CD14-positive monocyte (primary cell): ENCODE results near the gene HDAC7. TPM values are rescaled to one million over a fixed set of nuclear protein-coding genes. Genes with fewer than 3 reads are reported as not detected.
A peak's percentile ranks its signal among the peaks of the same experiment; 100 is the strongest.

ENCODE experiments used
- DNase-seq, 3 donors: peaks; one replicate each; pipeline ENCODE4 v3.0.0-alpha.2; 2011 to 2022
- H2AFZ ChIP-seq: 2 replicates; pipeline ENCODE4 v1.6.0; 2012; ENCODE audit warnings: mild to moderate bottlenecking, low read depth, low read length, inconsistent platforms; ENCODE audit not compliant: insufficient read depth, poor library complexity, severe bottlenecking
- H3K27ac ChIP-seq, 2 donors: 1 replicate in 1 of 2; 2 replicates in 1 of 2; pipeline ENCODE4 v1.5.1; 2012 to 2013; ENCODE audit warnings: low read length in 2 of 2, control low read depth in 1 of 2, inconsistent platforms in 1 of 2, low read depth in 1 of 2, mild to moderate bottlenecking in 1 of 2
- H3K27me3 ChIP-seq, 2 donors: one replicate each; pipeline versions ENCODE4 v1.6.0 to v1.6.1; 2011 to 2013; ENCODE audit warnings: low read length in 2 of 2; ENCODE audit not compliant: control insufficient read depth in 2 of 2, insufficient read depth in 2 of 2
- H3K36me3 ChIP-seq, 2 donors: replicated peaks in 1 of 2; 1 replicate in 1 of 2; 2 replicates in 1 of 2; pipeline versions ENCODE4 v1.5.1 to v1.6.1; 2012 to 2013; ENCODE audit warnings: low read length in 2 of 2, control low read depth in 1 of 2, inconsistent platforms in 1 of 2, mild to moderate bottlenecking in 1 of 2; ENCODE audit not compliant: insufficient read depth in 2 of 2, control insufficient read depth in 1 of 2
- H3K4me1 ChIP-seq, 2 donors: 1 replicate in 1 of 2; 2 replicates in 1 of 2; pipeline versions ENCODE4 v1.5.1 to v1.6.1; 2012 to 2013; ENCODE audit warnings: low read length in 2 of 2, control low read depth in 1 of 2, inconsistent platforms in 1 of 2, mild to moderate bottlenecking in 1 of 2, moderate library complexity in 1 of 2; ENCODE audit not compliant: insufficient read depth in 2 of 2, control insufficient read depth in 1 of 2
- H3K4me2 ChIP-seq: replicated peaks from 2 replicates; pipeline ENCODE3; 2012; ENCODE audit warnings: low read length, moderate library complexity, mild to moderate bottlenecking; ENCODE audit not compliant: poor library complexity, severe bottlenecking; ENCODE audit errors: extremely low read depth
- H3K4me3 ChIP-seq, 3 experiments: fragments of 200-600 bp in 1 of 3; sonication (generic) in 1 of 3; replicated peaks in 1 of 3; 1 replicate in 2 of 3; 2 replicates in 1 of 3; pipeline ENCODE4 v1.5.1; 2011 to 2013; ENCODE audit warnings: low read length in 3 of 3, mild to moderate bottlenecking in 3 of 3, control low read depth in 2 of 3, low read depth in 2 of 3, inconsistent platforms in 1 of 3, moderate library complexity in 1 of 3
- H3K79me2 ChIP-seq: 2 replicates; pipeline ENCODE4 v1.6.0; 2012; ENCODE audit warnings: mild to moderate bottlenecking, control low read depth, inconsistent platforms, low read length, moderate library complexity; ENCODE audit not compliant: insufficient read depth
- H3K9ac ChIP-seq: 2 replicates; pipeline ENCODE4 v1.6.0; 2017; ENCODE audit warnings: low read length, mild to moderate bottlenecking; ENCODE audit not compliant: insufficient read depth, poor library complexity, severe bottlenecking
- H3K9me3 ChIP-seq, 2 donors: replicated peaks in 1 of 2; 1 replicate in 1 of 2; 2 replicates in 1 of 2; pipeline versions ENCODE4 v1.5.1 to v1.6.1; 2012 to 2013; ENCODE audit warnings: low read length in 2 of 2, control low read depth in 1 of 2; ENCODE audit not compliant: control insufficient read depth in 1 of 2, insufficient read depth in 1 of 2
- H4K20me1 ChIP-seq: 2 replicates; pipeline ENCODE4 v1.6.0; 2012; ENCODE audit warnings: mild to moderate bottlenecking, low read length, control low read depth, moderate library complexity; ENCODE audit not compliant: insufficient read depth
- H3K27ac Mint-ChIP-seq, 7 donors: one replicate each; pipeline ENCODE4 v1.8.0; 2020; ENCODE audit warnings: mild to moderate bottlenecking in 7 of 7, mixed read lengths in 7 of 7, moderate library complexity in 6 of 7, inconsistent platforms in 2 of 7
- H3K27me3 Mint-ChIP-seq, 3 donors: one replicate each; pipeline ENCODE4 v1.8.0; 2021 to 2022; ENCODE audit warnings: low read depth in 3 of 3, mild to moderate bottlenecking in 3 of 3, mixed read lengths in 3 of 3, moderate library complexity in 3 of 3, inconsistent platforms in 1 of 3
- H3K36me3 Mint-ChIP-seq, 2 donors: one replicate each; pipeline ENCODE4 v1.8.0; 2020; ENCODE audit warnings: mixed read lengths in 2 of 2, inconsistent platforms in 1 of 2, mild to moderate bottlenecking in 1 of 2
- H3K4me1 Mint-ChIP-seq: one replicate; pipeline ENCODE4 v1.8.0; 2020; ENCODE audit warnings: mild to moderate bottlenecking, mixed read lengths
- H3K4me3 Mint-ChIP-seq, 2 donors: one replicate each; pipeline ENCODE4 v1.8.0; 2020; ENCODE audit warnings: mild to moderate bottlenecking in 2 of 2, mixed read lengths in 2 of 2, moderate library complexity in 1 of 2
- H3K9me3 Mint-ChIP-seq, 7 donors: one replicate each; pipeline ENCODE4 v1.8.0; 2020 to 2022; ENCODE audit warnings: mixed read lengths in 7 of 7, mild to moderate bottlenecking in 6 of 7, moderate library complexity in 6 of 7, inconsistent platforms in 2 of 7
- WGBS: methylation state at CpG from one replicate; pipeline ENCODE4 v1.1.5; 2013; ENCODE audit warnings: missing lambda C conversion rate; ENCODE audit not compliant: insufficient coverage; 5-methylcytosine and 5-hydroxymethylcytosine counted together
- intact Hi-C, 2 donors: fragments of 100-400 bp; cut with micrococcal nuclease; formaldehyde crosslinking; loops; one replicate each; pipeline versions ENCODE4 v1.15.0 to v1.15.1; 2023
- polyA plus RNA-seq, 3 donors: library from polyadenylated mRNA; depleted of rRNA in 1 of 3; unstranded in 2 of 3; stranded (reverse) in 1 of 3; fragments of 300-500 nt in 2 of 3; fragments of >200 nt in 1 of 3; fragmentation: Illumina TruSeq in 2 of 3; gene quantifications; 1 replicate in 2 of 3; 2 replicates in 1 of 3; pipeline ENCODE4 v1.2.3, GENCODE V29; 2012 to 2021
- TF ChIP-seq, protein P1 (sequence below): fragments of 200-600 bp; IDR thresholded peaks from one replicate; pipeline ENCODE4 v1.8.0; 2022; ENCODE audit warnings: antibody characterized with exemption, mild to moderate bottlenecking

Gene HDAC7
- polyA plus RNA-seq, 3 donors, result 5.9 to 79.2 (median 8.4) TPM

GRCh38 chr12:47819138-47819895 lies 386 bp downstream of the HDAC7 start:
- Mint-ChIP-seq H3K36me3 (peaks cover 8 to 9% of the 10 kb centered on the region in 2 donors), H3K27me3 (no peaks in the 10 kb centered on the region), H3K27ac (peak overlapping the region; percentile 46 to 95 (median 86)), H3K4me1 (peaks cover 86% of the 10 kb centered on the region), H3K4me3 (peak overlapping the region; percentile 87 to 89), H3K9me3 (peaks cover 0 to 3% (median 0%) of the 10 kb centered on the region in 7 donors)
- Histone ChIP-seq H3K27me3 (no peaks in the 10 kb centered on the region), H2AFZ (peak overlapping the region; percentile 70), H3K9ac (peak overlapping the region; percentile 79), H3K4me3 (peak overlapping the region; percentile 71 to 84 (median 82)), H4K20me1 (peaks cover 24% of the 10 kb centered on the region), H3K79me2 (peaks cover 60% of the 10 kb centered on the region), H3K4me1 (peaks cover 89 to 91% of the 10 kb centered on the region in 2 donors), H3K9me3 (no peaks in the 10 kb centered on the region), H3K27ac (peak overlapping the region; percentile 60 to 86), H3K36me3 (no peaks in the 10 kb centered on the region), H3K4me2 (peak overlapping the region; percentile 92)
- peak; percentile 47 for DNase-seq
- WGBS, result under 1% methylated on average over 65 of the region's 77 CpGs
- TF ChIP-seq, protein P1, sequence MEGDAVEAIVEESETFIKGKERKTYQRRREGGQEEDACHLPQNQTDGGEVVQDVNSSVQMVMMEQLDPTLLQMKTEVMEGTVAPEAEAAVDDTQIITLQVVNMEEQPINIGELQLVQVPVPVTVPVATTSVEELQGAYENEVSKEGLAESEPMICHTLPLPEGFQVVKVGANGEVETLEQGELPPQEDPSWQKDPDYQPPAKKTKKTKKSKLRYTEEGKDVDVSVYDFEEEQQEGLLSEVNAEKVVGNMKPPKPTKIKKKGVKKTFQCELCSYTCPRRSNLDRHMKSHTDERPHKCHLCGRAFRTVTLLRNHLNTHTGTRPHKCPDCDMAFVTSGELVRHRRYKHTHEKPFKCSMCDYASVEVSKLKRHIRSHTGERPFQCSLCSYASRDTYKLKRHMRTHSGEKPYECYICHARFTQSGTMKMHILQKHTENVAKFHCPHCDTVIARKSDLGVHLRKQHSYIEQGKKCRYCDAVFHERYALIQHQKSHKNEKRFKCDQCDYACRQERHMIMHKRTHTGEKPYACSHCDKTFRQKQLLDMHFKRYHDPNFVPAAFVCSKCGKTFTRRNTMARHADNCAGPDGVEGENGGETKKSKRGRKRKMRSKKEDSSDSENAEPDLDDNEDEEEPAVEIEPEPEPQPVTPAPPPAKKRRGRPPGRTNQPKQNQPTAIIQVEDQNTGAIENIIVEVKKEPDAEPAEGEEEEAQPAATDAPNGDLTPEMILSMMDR, result peak; percentile 30
- intact Hi-C loops, result loop anchor here (5.0 to 10.0 kb wide), 2 partner anchors 85 to 112 kb away; partner anchors contain the start of genes RPAP3 (in 1 of the 2) and VDR (in 1 of the 2)

GRCh38 chr12:47818467-47819137 lies 1.1 kb downstream of the HDAC7 start:
- H3K4me3 ChIP-seq, result peak overlapping the region; percentile 58 to 84 (median 82)
- H3K4me1 ChIP-seq, result peaks cover 89 to 91% of the 10 kb centered on the region in 2 donors
- H3K36me3 ChIP-seq, result no peaks in the 10 kb centered on the region
- peak in 1 of 3 donors; percentile 29 for DNase-seq
- Mint-ChIP-seq H3K27me3 (no peaks in the 10 kb centered on the region), H3K9me3 (peaks cover 0 to 3% (median 0%) of the 10 kb centered on the region in 7 donors), H3K36me3 (peaks cover 8 to 10% of the 10 kb centered on the region in 2 donors), H3K27ac (peak overlapping the region; percentile 46 to 95 (median 86)), H3K4me1 (peaks cover 86% of the 10 kb centered on the region), H3K4me3 (peak overlapping the region; percentile 83 to 87)
- H3K9ac ChIP-seq, result peak overlapping the region; percentile 79
- WGBS, result 9% methylated on average over 14 of the region's 23 CpGs
- peaks cover 68% of the 10 kb centered on the region for H3K79me2 ChIP-seq
- intact Hi-C loops, result loop anchor here (5.0 to 10.0 kb wide), 2 partner anchors 86 to 111 kb away; partner anchors contain the start of genes RPAP3 (in 1 of the 2) and VDR (in 1 of the 2)
- H3K9me3 ChIP-seq, result no peaks in the 10 kb centered on the region
- H3K27me3 ChIP-seq, result no peaks in the 10 kb centered on the region
- H2AFZ ChIP-seq, result peak overlapping the region; percentile 63
- TF ChIP-seq, protein P1, result no peak
- peak overlapping the region; percentile 92 for H3K4me2 ChIP-seq
- H4K20me1 ChIP-seq, result peaks cover 24% of the 10 kb centered on the region
- H3K27ac ChIP-seq, result peak overlapping the region; percentile 60 to 77
